HG02678 (cell line): ENCODE results near the gene BGN.

Source experiments
- ATAC-seq: cut with Tn5 transposase; IDR thresholded peaks from one replicate; pipeline ENCODE4 v1.9.1; 2021; ENCODE audit warnings: mild to moderate bottlenecking, moderate library complexity; ENCODE audit not compliant: unreplicated experiment

BGN gene

DNA sequence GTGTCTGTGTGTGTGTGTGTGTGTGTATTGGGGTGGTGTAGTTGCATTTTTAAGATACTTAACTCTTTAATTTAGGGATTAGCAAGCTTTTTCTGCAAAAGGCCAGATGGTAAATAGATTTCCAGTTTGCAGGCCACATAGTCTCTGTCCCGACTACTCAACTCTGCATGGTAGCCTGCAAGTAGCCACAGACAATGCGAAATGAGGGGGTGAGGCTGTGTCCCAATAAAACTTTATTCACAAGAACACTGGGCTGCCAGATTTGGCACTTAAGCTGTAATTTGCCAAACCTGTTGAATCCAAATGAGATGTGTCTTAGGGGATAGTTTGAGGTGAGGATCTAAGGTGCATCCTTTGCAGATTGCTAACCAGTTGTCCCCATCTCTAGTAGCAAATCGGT is 29.5 kb downstream of the BGN start:
- ATAC-seq = no peak

- ATAC-seq = no peak
Measured at GRCh38 chrX:153525451-153525850, 30.7 kb downstream of the BGN start.

DNA sequence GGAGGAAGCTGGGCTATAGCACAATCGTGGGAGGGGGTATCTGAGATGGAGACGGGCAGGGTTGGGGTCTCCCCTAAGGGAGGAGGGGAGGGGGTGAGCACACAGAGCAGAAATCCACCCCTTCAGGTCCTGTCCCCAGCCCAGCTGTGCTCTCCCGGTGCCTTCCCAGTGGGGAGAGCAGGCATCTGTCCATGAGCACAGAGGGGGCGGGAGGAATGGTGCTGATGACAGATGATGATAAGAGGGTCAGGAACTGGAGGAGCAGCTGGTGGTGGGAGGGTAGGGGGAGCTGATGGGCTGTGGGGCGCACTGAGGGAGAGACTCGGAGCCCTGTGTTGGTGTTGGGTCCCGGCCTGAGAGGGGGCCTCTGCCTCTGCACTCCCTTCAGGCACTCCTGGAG is 31.3 kb downstream of the BGN start:
- no peak for ATAC-seq

GRCh38 chrX:153526801-153527200 is 32.0 kb downstream of the BGN start:
- ATAC-seq = no peak

DNA sequence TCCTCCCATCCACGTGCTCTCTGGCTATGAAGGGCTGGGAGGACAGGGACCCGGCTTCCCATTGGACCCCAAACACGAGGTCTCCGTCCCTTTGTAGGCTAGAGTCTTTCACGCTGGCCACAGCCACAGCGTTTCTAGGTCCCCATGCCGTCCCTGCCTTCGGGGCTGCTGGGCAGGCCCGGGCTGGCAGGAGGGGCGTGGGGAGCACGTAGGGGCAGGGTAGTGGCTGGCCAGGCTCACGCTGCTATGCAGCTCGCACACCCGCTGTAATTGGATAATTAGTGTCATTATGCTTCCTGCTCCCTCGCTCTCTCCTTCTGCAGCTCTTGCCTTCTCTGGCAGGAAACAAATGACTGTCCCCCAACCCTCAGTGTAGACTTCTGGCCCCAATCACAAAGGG is 32.4 kb downstream of the BGN start:
- ATAC-seq = no peak

- no peak for ATAC-seq
Measured at GRCh38 chrX:153530411-153531129, 35.8 kb downstream of the BGN start.

DNA sequence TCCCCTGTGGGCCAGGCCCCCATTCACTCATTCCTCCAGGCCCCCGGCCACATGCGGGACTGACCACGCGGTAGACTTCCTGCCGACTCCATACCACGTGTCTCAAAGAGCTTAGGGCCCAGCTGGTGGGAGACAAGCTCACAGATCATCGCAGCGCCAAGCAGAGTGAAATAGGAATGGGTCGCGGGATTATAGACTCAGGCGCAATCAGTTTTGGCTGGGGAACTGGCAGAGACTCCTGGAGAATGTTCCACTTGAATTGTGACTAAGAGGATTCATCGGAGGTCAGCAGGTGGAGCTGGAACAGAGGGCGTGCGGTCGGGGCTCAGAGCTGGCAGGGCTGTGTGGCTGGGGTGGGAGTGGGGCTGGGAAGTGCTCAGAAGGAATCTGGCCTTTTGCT is 38.3 kb downstream of the BGN start:
- ATAC-seq = no peak

GRCh38 chrX:153537080-153537479 is 42.3 kb downstream of the BGN start:
- no peak for ATAC-seq

DNA sequence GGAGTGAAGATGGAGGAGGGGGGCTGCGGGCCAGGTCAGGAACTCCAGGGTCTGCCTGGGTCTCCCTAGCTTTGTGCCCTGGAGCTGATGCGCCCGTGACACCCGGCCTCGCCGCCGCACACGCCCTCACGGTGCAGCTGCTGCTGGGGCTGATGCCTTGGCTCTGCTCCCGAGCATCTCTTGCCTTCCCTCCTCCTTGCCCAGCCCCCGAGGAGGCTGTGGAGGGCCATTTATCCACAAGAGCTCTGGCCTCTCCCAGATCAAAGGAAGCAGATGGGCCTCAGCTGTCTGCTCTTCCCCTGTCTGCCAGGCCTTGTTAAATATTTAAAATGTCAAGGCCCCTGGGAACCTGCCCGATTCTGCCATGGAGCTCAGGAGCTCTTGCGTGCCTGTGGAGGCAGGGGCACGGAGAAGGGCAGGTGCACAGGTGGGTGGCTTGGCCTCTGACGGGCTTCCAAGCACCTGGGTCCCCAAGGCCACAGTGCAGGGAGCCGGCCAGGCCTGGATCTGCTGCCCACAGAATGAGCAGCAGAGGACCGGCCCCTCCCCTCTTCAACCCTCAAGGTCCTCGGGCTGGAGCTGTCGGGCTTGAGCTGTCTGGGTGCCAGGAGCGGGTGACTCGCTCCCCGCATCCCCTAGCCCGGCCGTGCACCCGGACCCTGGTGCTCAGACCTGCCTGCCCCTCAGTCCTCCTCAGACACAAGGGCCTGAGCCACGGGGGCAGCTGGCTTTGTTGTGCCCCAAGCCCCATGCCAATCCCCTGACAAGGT is 42.9 kb downstream of the BGN start:
- ATAC-seq = no peak

DNA sequence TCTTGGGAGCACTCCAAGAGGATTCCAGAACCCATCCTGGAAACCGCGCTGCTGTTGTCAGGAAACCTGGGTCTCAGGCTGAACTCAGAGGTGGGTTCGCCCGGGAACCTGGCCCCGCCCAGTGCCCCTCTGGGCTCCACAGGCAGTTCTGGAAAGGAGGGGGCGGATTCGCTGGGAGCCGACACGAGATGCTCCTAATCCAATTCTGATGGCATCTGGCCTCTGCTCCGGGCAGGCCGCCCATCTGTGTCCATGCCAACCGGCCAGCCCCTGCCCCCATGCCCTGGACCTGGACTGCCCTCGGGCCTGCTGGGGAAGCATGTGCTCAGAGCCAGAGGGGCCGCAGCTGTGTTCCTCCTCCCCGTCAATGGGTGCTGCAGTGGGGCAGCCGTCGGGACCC is 43.6 kb downstream of the BGN start:
- no peak for ATAC-seq

DNA sequence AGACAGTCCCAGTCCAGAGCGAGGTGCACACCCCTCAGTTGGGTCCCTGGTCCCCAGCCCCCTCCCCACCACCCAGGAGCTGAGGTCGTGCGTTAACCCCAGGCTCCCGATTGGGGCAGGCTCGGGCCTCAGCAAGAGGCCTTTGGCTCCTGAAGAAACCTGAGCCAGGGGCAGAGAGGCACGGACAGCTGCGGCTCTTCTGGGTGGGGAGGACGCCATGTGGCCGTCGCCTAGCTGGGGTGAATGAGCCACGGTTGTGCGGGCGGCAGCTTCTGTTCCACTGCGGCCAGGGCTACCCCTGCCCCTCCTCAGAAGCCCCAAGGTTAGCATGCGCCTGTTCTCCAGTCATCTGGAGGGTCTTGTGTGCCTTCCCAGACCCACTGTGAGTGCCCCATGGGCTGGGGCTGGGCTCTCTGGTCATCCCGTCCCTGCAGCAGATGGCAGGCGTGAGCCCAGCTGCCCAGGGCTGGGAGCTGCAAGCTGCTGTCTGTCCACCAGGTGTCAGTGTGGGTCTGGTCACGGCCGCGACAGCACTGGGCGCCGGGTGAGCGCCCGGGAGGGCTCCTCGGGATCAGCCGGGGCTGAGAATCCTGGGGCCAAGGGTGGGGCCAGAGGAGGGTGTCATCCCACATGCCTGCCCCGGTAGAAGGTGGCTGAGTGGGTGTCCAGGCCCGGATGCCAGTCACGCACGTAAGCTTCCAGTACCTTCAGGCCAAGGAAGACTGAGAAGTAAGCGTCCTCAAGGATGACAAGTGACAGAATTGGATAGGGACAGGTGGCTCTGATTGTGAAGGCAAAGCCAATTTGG is 44.6 kb downstream of the BGN start:
- peak; percentile 64 for ATAC-seq

DNA sequence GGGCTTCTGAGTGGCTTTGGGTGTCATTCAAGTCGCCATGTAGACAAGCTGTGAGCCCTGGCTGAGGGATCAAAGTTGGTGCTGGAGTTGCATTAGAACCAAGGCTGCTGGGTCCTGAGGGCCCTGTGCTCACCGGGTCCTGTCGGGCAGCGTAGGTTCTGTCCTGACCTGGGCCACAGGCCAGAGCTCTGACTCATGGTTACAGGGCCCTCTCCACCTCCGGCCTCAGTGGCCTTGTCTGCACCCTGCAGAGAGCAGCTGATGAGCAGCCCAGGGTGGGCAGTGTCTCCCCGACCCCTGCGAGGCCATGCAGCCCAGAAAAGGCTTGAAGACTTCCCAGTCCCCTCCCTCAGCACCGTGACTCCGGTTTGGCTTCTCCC is 45.2 kb downstream of the BGN start:
- ATAC-seq = no peak

DNA sequence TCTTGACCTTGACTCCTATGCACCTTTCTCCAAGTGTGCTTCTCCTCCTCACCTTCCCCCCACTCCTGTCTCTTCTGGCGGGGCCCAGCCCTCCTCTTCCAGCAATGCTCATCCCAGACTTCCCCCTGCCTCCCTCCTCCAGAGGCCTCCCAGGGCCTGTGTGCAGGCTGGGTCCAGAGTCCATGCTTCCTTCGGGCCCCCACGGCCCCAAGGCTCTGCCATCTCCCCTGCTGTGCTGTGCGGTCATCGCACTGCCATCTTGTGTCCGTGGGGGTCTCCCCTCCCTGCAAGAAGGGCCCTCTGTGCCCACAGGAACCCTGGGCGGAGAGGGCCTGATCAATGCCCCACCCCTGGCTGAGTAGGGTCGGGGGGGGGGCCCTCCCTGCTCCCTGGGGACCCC is 49.9 kb downstream of the BGN start:
- no peak for ATAC-seq

DNA sequence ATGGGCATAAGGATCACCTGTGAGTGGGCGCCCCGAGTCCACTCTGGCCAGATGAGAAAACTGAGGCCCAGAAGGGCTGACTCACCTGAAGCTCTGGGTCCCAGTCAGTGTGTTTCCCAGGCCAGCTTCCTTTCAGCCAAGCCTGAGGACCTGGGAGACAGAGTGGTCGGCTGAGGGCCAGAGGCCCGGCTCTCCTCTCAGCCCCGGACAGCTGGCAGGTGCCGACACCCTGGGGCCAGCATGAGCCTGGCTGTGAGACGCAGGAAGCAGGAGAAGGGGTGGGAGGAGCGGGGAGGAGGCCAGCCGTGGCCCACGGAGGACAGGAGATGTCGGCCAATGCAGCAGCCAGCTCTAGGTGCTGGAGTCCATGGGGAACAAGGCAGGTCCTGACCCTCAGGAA is 51.6 kb downstream of the BGN start:
- ATAC-seq = no peak

GRCh38 chrX:153547195-153547594 is 52.4 kb downstream of the BGN start:
- no peak for ATAC-seq

DNA sequence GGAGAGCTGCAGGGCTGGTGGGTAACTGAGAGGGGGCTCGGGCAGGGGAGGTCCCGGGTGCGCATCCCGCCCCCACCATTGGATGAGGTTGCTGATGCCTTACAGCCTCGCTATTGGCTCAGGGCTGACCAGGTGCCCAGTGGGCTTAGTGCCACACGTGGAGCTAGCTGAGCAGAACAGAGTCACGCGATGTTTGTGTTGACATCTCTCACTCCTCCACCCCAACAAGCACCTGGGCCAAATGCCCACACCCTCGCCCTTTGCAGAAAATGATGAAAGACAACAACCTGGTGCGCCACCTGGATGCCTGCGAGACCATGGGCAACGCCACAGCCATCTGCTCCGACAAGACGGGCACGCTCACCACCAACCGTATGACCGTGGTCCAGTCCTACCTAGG is 54.5 kb downstream of the BGN start:
- ATAC-seq = no peak

GRCh38 chrX:153549807-153550206 is 55.0 kb downstream of the BGN start:
- no peak for ATAC-seq

- ATAC-seq = no peak
Measured at GRCh38 chrX:153551135-153551534, 56.4 kb downstream of the BGN start.

DNA sequence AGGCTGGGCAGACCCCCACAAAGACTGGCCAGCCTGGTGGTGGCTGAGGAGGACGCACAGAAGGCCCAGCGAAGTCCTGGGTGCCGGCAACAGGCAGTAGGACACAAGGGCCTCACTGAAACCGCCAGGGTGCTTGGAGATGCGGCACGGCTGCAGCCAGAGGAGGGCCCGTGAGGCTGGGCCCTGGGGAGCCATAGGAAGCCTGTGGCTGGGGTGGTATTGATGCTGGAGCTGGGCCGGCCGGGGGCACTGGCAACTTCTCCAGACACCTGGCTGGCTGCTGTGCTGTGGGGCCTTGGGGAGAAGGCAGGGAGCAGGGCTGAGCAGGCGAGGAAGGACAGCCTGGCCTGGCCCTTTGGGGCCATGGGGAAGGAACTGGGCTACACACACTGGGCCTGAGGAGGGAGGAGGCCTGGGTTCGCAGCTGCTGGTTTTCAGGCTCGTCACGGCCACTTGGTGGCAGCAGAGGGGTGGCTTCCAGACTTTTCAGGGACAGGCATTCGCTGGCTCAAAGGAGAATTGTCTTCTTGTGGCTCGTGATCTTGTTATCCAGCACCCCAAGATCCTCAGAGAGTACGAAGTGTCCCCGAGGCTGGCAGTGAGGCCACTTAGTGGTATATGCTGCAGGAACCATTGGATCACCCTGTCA is 59.9 kb downstream of the BGN start:
- ATAC-seq = no peak

DNA sequence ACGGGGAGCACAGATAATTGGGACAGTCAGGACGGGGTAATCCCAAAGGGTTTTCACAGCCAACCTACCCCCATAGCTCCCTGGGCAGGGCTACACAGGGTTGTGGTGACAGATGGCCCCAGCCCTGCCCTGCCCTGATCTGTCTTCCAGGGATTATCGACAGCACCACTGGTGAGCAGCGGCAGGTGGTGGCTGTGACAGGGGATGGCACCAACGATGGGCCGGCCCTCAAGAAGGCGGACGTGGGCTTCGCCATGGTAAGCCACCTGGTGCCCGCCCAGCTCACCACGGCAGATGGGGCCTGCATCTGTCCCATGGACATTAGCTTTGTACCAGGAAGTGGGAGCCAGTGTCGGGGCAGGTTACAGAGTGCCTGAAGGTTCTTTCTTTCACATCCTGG is 62.0 kb downstream of the BGN start:
- ATAC-seq = no peak

DNA sequence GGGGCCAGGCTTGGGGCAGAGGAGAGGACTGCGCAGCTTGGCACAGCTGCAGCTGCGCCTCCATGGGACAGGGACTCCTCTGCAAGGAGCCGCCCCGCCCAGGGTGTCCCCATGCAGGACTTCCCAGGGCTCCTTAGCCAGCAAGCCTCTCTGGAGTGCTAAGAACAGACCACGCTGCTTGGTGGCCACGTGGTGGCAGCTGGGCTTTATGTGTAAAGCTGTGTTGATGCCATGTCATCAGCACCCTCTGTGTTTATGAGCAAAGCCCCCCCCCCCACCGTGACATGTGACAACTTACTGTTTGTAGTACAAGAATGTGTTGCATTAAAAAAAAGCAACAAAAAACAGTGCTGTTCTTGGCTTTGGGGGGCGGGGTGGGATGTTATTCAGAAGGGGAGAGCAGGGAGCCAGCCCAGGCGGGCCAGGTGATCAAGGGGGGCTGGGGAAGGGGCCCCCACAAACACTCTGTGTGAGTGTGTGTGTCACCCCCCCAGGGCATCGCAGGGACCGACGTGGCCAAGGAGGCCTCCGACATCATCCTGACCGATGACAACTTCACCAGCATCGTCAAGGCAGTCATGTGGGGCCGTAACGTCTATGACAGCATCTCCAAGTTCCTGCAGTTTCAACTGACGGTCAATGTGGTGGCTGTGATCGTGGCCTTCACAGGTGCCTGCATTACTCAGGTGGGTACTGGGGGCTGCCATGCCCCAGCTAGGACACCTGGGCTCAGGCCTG is 63.0 kb downstream of the BGN start:
- no peak for ATAC-seq
